ENCODE data around the gene NUAK1.

The NUAK1 gene

GRCh38 chr12:106108185-106108835 is 30.4 kb downstream of the NUAK1 start:
- no peak for TF ChIP-seq CTCF (IDR thresholded peaks at IDR 0.05; ENCODE audit: borderline replicate concordance, control extremely low read depth, extremely low read depth, insufficient read depth, missing control alignments)
- in situ Hi-C loops (cut with MboI; ENCODE audit: low sequenced_read_pairs, unreplicated experiment) = no loop called here
- DNase-seq (ENCODE audit: low spot score) = no peak

GRCh38 chr12:106107566-106107965 is 31.2 kb downstream of the NUAK1 start:
- TF ChIP-seq CTCF (IDR thresholded peaks at IDR 0.05; ENCODE audit: borderline replicate concordance, control extremely low read depth, extremely low read depth, insufficient read depth, missing control alignments) = no peak
- in situ Hi-C loops (cut with MboI; ENCODE audit: low sequenced_read_pairs, unreplicated experiment) = no loop called here
- no peak for DNase-seq (ENCODE audit: low spot score)

- no peak for DNase-seq (ENCODE audit: low spot score)
- in situ Hi-C loops (cut with MboI; ENCODE audit: low sequenced_read_pairs, unreplicated experiment) = no loop called here
- no peak for TF ChIP-seq CTCF (IDR thresholded peaks at IDR 0.05; ENCODE audit: borderline replicate concordance, control extremely low read depth, extremely low read depth, insufficient read depth, missing control alignments)
Measured at GRCh38 chr12:106106892-106107291, 31.9 kb downstream of the NUAK1 start.

- in situ Hi-C loops (cut with MboI; ENCODE audit: low sequenced_read_pairs, unreplicated experiment) = no loop called here
- no peak for TF ChIP-seq CTCF (IDR thresholded peaks at IDR 0.05; ENCODE audit: borderline replicate concordance, control extremely low read depth, extremely low read depth, insufficient read depth, missing control alignments)
- no peak for DNase-seq (ENCODE audit: low spot score)
Measured at GRCh38 chr12:106106061-106106566, 32.6 kb downstream of the NUAK1 start.

- TF ChIP-seq CTCF (IDR thresholded peaks at IDR 0.05; ENCODE audit: borderline replicate concordance, control extremely low read depth, extremely low read depth, insufficient read depth, missing control alignments) = no peak
- no peak for DNase-seq (ENCODE audit: low spot score)
- in situ Hi-C loops (cut with MboI; ENCODE audit: low sequenced_read_pairs, unreplicated experiment) = no loop called here
Measured at GRCh38 chr12:106101803-106102202, 37.0 kb downstream of the NUAK1 start.

GRCh38 chr12:106098691-106099200 is 40.0 kb downstream of the NUAK1 start:
- DNase-seq (ENCODE audit: low spot score) = no peak
- in situ Hi-C loops (cut with MboI; ENCODE audit: low sequenced_read_pairs, unreplicated experiment) = no loop called here
- no peak for TF ChIP-seq CTCF (IDR thresholded peaks at IDR 0.05; ENCODE audit: borderline replicate concordance, control extremely low read depth, extremely low read depth, insufficient read depth, missing control alignments)
